MM.1S (cell line): ENCODE data around the gene PDCD5.
"Not testable (repeated sequence)": the region's sequence is repeated elsewhere in the genome, so short reads cannot be mapped to it uniquely, and the experiment has no call there.

Source experiments
- DNase-seq: peaks from one replicate; pipeline ENCODE4 v3.0.0-alpha.2; 2015
- H2AFZ ChIP-seq: fragments of 300-600 bp; sonication (generic); 2 replicates; pipeline ENCODE4 v1.6.0; 2016; ENCODE audit warnings: antibody characterized with exemption, low read length
- H3F3A ChIP-seq: fragments of 300-600 bp; sonication (generic); 2 replicates; pipeline ENCODE4 v1.6.1; 2016; ENCODE audit warnings: mild to moderate bottlenecking, antibody characterized with exemption, low read length, moderate library complexity, mixed read lengths; ENCODE audit not compliant: insufficient read depth
- H3K27ac ChIP-seq: fragments of 300-600 bp; sonication (generic); 2 replicates; pipeline ENCODE4 v1.5.1; 2016; ENCODE audit warnings: mild to moderate bottlenecking, low read length
- H3K27me3 ChIP-seq: fragments of 300-600 bp; sonication (generic); replicated peaks from 2 replicates; pipeline ENCODE4 v1.6.0; 2016; ENCODE audit warnings: low read length; ENCODE audit not compliant: insufficient read depth
- H3K36me3 ChIP-seq: fragments of 300-600 bp; sonication (generic); replicated peaks from 2 replicates; pipeline ENCODE4 v1.6.1; 2016; ENCODE audit warnings: mild to moderate bottlenecking, low read length, mixed read lengths; ENCODE audit not compliant: insufficient read depth
- H3K4me1 ChIP-seq: fragments of 300-600 bp; sonication (generic); 2 replicates; pipeline ENCODE4 v1.6.1; 2016; ENCODE audit warnings: low read length, mixed read lengths
- H3K4me2 ChIP-seq: fragments of 300-600 bp; sonication (generic); 2 replicates; pipeline ENCODE4 v1.6.0; 2016; ENCODE audit warnings: low read depth, low read length
- H3K4me3 ChIP-seq: fragments of 300-600 bp; sonication (generic); 2 replicates; pipeline ENCODE4 v1.5.1; 2016; ENCODE audit warnings: low read length, mixed read lengths
- H3K79me2 ChIP-seq: fragments of 300-600 bp; sonication (generic); 2 replicates; pipeline ENCODE4 v1.6.1; 2016; ENCODE audit warnings: mixed run types, low read length, mixed read lengths
- H3K9ac ChIP-seq: fragments of 300-600 bp; sonication (generic); 2 replicates; pipeline ENCODE4 v1.6.1; 2016; ENCODE audit warnings: low read length, mixed read lengths
- H3K9me2 ChIP-seq: fragments of 300-600 bp; sonication (generic); replicated peaks from 2 replicates; pipeline ENCODE4 v1.6.1; 2016; ENCODE audit warnings: mild to moderate bottlenecking, low read length, mixed read lengths; ENCODE audit not compliant: insufficient read depth
- H3K9me3 ChIP-seq: fragments of 300-600 bp; sonication (generic); replicated peaks from 2 replicates; pipeline ENCODE4 v1.6.1; 2016; ENCODE audit warnings: mild to moderate bottlenecking, low read length, mixed read lengths; ENCODE audit not compliant: insufficient read depth
- H4K20me1 ChIP-seq: fragments of 300-600 bp; sonication (generic); 2 replicates; pipeline ENCODE4 v1.6.1; 2016; ENCODE audit warnings: mild to moderate bottlenecking, low read length, moderate library complexity, mixed read lengths; ENCODE audit not compliant: insufficient read depth
- CTCF ChIP-seq: fragments of 300-600 bp; sonication (generic); IDR thresholded peaks from 2 replicates; pipeline ENCODE4 v1.5.1; 2016; ENCODE audit warnings: antibody characterized with exemption, low read length, mixed read lengths
- EZH2 ChIP-seq: fragments of 300-600 bp; sonication (generic); optimal IDR thresholded peaks from 2 replicates; pipeline ENCODE3; 2017; ENCODE audit warnings: low read depth, mild to moderate bottlenecking, antibody characterized with exemption, low read length, mixed read lengths
- EZH2phosphoT487 ChIP-seq: fragments of 300-600 bp; sonication (generic); IDR thresholded peaks from 2 replicates; pipeline ENCODE4 v1.6.1; 2018; ENCODE audit warnings: antibody characterized with exemption, low read length

Gene PDCD5

GRCh38 chr19:32539240-32539916 is 41.6 kb upstream of the PDCD5 start:
- H3K79me2 ChIP-seq = no peaks in the 10 kb centered on the region
- H2AFZ ChIP-seq = no peak overlapping the region
- no peak for DNase-seq

GRCh38 chr19:32540621-32541020 is 40.4 kb upstream of the PDCD5 start:
- H3K9me2 ChIP-seq = no peaks in the 10 kb centered on the region

More at GRCh38 chr19:32539240-32539916, 41.6 kb upstream of the PDCD5 start:
- TF ChIP-seq EZH2phosphoT487 (no peak), CTCF (no peak), EZH2 (no peak)
- Histone ChIP-seq H3K27me3 (no peaks in the 10 kb centered on the region; the same call in 1 of the 2 replicates), H3K4me2 (no peak overlapping the region), H3K9me3 (no peaks in the 10 kb centered on the region), H3K36me3 (no peaks in the 10 kb centered on the region), H3K9me2 (no peaks in the 10 kb centered on the region), H3K4me3 (no peak overlapping the region), H3K9ac (no peak overlapping the region), H3K27ac (no peak overlapping the region), H3K4me1 (no peaks in the 10 kb centered on the region), H3F3A (no peaks in the 10 kb centered on the region), H4K20me1 (no peaks in the 10 kb centered on the region)

GRCh38 chr19:32541376-32541775 is 39.6 kb upstream of the PDCD5 start:
- not testable (repeated sequence) for H4K20me1 ChIP-seq, H3K9me2 ChIP-seq, H3K9me3 ChIP-seq, H3K4me1 ChIP-seq, H3K27me3 ChIP-seq, H3K36me3 ChIP-seq, H3K4me2 ChIP-seq, H3K79me2 ChIP-seq, H3K9ac ChIP-seq, H3K27ac ChIP-seq, H3F3A ChIP-seq, DNase-seq, H2AFZ ChIP-seq, H3K4me3 ChIP-seq

More at GRCh38 chr19:32540621-32541020, 40.4 kb upstream of the PDCD5 start:
- H4K20me1 ChIP-seq = no peaks in the 10 kb centered on the region
- H3K27me3 ChIP-seq = no peaks in the 10 kb centered on the region; the same call in none of the 2 replicates
- no peak overlapping the region for H3K9ac ChIP-seq
- H3K4me1 ChIP-seq = no peaks in the 10 kb centered on the region
- H3F3A ChIP-seq = no peaks in the 10 kb centered on the region
- TF ChIP-seq EZH2phosphoT487 (no peak), CTCF (no peak), EZH2 (no peak)
- no peak for DNase-seq
- no peak overlapping the region for H3K4me3 ChIP-seq
- no peaks in the 10 kb centered on the region for H3K9me3 ChIP-seq
- no peak overlapping the region for H3K27ac ChIP-seq
- no peaks in the 10 kb centered on the region for H3K36me3 ChIP-seq
- no peak overlapping the region for H2AFZ ChIP-seq
- no peaks in the 10 kb centered on the region for H3K79me2 ChIP-seq
- no peak overlapping the region for H3K4me2 ChIP-seq

GRCh38 chr19:32542477-32543108 is 38.4 kb upstream of the PDCD5 start:
- H3K9me2 ChIP-seq = no peaks in the 10 kb centered on the region
- H3K27me3 ChIP-seq = no peaks in the 10 kb centered on the region; the same call in none of the 2 replicates
- no peaks in the 10 kb centered on the region for H3K4me1 ChIP-seq
- no peak overlapping the region for H2AFZ ChIP-seq
- no peaks in the 10 kb centered on the region for H3K79me2 ChIP-seq
- H3F3A ChIP-seq = no peaks in the 10 kb centered on the region
- no peaks in the 10 kb centered on the region for H3K36me3 ChIP-seq
- H3K27ac ChIP-seq = no peak overlapping the region
- no peak for DNase-seq
- H4K20me1 ChIP-seq = no peaks in the 10 kb centered on the region
- no peak overlapping the region for H3K9ac ChIP-seq
- H3K9me3 ChIP-seq = no peaks in the 10 kb centered on the region
- H3K4me2 ChIP-seq = no peak overlapping the region
- no peak overlapping the region for H3K4me3 ChIP-seq
- no peak for TF ChIP-seq EZH2
- no peak for TF ChIP-seq CTCF
- TF ChIP-seq EZH2phosphoT487 = no peak
